MCF 10A (cell line): ENCODE results near the gene CACNG7. TPM values are rescaled to one million over a fixed set of nuclear protein-coding genes. Genes with fewer than 3 reads are reported as not detected.

Experiments
- BruUV-seq: library from RNA; stranded (reverse); fragments of 400-500 nt; replicated peaks from 2 replicates; lab custom pipeline; 2021; lab: Mats Ljungman, UMichigan
- CTCF ChIA-PET: fragments of 300-600 bp; sonication (Branson Sonifier 250); formaldehyde crosslinking; extraction: SDS; loops from one replicate; lab custom pipeline; 2021; ENCODE audit warnings: antibody characterized with exemption, inconsistent platforms; lab: Yijun Ruan, JAX
- POLR2A ChIA-PET: fragments of 300-600, 350-650 bp; sonication (Branson Sonifier 250); formaldehyde crosslinking; extraction: SDS; loops from one replicate; lab custom pipeline; 2020; ENCODE audit warnings: antibody characterized with exemption, inconsistent platforms; lab: Yijun Ruan, JAX
- DNase-seq: peaks from one replicate; pipeline ENCODE4 v3.0.0-alpha.2; 2018; ENCODE audit not compliant: unreplicated experiment
- H3K27ac Mint-ChIP-seq: one replicate; pipeline ENCODE4 v1.8.0; 2022; ENCODE audit warnings: mild to moderate bottlenecking, low read depth, mixed read lengths; ENCODE audit not compliant: unreplicated experiment
- H3K27me3 Mint-ChIP-seq: one replicate; pipeline ENCODE4 v1.8.0; 2022; ENCODE audit warnings: mixed read lengths; ENCODE audit not compliant: insufficient read depth, unreplicated experiment
- H3K36me3 Mint-ChIP-seq: one replicate; pipeline ENCODE4 v1.8.0; 2022; ENCODE audit warnings: mild to moderate bottlenecking, moderate library complexity, mixed read lengths; ENCODE audit not compliant: insufficient read depth, unreplicated experiment
- H3K4me1 Mint-ChIP-seq: one replicate; pipeline ENCODE4 v1.8.0; 2022; ENCODE audit warnings: mixed read lengths; ENCODE audit not compliant: insufficient read depth, unreplicated experiment
- H3K4me3 Mint-ChIP-seq: one replicate; pipeline ENCODE4 v1.8.0; 2022; ENCODE audit warnings: mild to moderate bottlenecking, moderate library complexity, mixed read lengths; ENCODE audit not compliant: unreplicated experiment
- H3K9me3 Mint-ChIP-seq: one replicate; pipeline ENCODE4 v1.8.0; 2022; ENCODE audit warnings: mixed read lengths; ENCODE audit not compliant: unreplicated experiment
- intact Hi-C: fragments of 100-400 bp; cut with micrococcal nuclease; formaldehyde crosslinking; loops from 2 replicates; pipeline ENCODE4 v1.14.1; 2022
- total RNA-seq: library from RNA; stranded (reverse); gene quantifications from 2 replicates; pipeline ENCODE4 v1.2.3, GENCODE V29; 2022
- TF ChIP-seq, protein P1 (sequence below): fragments of 200-600 bp; IDR thresholded peaks from one replicate; pipeline ENCODE4 v1.8.0; 2022; ENCODE audit warnings: antibody characterized with exemption, mild to moderate bottlenecking; ENCODE audit not compliant: unreplicated experiment

Gene CACNG7
- total RNA-seq, 1 experiment from 2014 or later, result not detected

GRCh38 chr19:53936029-53936428 is 27.0 kb downstream of the CACNG7 start:
- no TSS peak for BruUV-seq
- Mint-ChIP-seq H3K4me3 (no peak overlapping the region), H3K9me3 (no peaks in the 10 kb centered on the region), H3K4me1 (no peaks in the 10 kb centered on the region), H3K36me3 (no peaks in the 10 kb centered on the region), H3K27ac (no peak overlapping the region), H3K27me3 (no peaks in the 10 kb centered on the region)
- TF ChIP-seq, protein P1, sequence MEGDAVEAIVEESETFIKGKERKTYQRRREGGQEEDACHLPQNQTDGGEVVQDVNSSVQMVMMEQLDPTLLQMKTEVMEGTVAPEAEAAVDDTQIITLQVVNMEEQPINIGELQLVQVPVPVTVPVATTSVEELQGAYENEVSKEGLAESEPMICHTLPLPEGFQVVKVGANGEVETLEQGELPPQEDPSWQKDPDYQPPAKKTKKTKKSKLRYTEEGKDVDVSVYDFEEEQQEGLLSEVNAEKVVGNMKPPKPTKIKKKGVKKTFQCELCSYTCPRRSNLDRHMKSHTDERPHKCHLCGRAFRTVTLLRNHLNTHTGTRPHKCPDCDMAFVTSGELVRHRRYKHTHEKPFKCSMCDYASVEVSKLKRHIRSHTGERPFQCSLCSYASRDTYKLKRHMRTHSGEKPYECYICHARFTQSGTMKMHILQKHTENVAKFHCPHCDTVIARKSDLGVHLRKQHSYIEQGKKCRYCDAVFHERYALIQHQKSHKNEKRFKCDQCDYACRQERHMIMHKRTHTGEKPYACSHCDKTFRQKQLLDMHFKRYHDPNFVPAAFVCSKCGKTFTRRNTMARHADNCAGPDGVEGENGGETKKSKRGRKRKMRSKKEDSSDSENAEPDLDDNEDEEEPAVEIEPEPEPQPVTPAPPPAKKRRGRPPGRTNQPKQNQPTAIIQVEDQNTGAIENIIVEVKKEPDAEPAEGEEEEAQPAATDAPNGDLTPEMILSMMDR, result no peak
- ChIA-PET POLR2A (no interaction called here), CTCF (interaction anchor here (0.6 to 2.0 kb wide), 5 partner anchors 10 to 106 kb away, joined by 3 to 7 read pairs (median 4); no protein-coding TSS in a partner anchor)
- no peak for DNase-seq
- intact Hi-C loops, result no loop called here

DNA sequence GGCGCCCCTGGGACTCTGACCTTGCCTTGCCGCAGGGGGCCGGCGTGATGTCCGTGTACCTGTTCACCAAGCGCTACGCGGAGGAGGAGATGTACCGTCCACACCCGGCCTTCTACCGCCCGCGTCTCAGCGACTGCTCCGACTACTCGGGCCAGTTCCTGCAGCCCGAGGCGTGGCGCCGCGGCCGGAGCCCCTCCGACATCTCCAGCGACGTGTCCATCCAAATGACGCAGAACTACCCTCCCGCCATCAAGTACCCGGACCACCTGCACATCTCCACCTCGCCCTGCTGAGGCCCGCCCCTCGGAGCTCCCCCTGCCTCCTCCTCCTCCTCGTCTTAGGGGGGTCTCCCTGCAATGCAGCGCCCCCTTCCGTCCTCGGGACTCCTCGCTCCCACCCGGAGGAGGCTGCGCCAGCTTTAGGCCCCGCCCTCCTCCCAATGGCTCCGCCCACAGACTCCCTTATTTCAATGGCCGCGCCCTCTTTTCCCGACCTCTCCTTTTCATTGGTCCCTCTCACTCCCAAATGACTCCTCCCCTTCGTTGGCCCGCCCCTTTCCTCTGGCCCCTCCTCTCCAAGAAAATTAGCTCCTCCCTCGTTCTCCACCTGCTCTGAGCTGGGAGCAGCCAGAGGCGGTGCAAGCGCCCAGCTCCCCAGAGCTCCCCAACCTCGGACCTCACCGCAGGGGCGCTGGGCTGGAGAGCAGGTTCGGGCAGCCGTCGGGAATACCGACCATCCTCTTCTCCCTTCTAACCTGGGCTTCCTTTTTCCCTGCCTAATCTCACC is 33.1 kb downstream of the CACNG7 start:
- no peak overlapping the region for H3K4me3 Mint-ChIP-seq
- CTCF ChIA-PET, result no interaction called here
- no peaks in the 10 kb centered on the region for H3K27me3 Mint-ChIP-seq

DNA sequence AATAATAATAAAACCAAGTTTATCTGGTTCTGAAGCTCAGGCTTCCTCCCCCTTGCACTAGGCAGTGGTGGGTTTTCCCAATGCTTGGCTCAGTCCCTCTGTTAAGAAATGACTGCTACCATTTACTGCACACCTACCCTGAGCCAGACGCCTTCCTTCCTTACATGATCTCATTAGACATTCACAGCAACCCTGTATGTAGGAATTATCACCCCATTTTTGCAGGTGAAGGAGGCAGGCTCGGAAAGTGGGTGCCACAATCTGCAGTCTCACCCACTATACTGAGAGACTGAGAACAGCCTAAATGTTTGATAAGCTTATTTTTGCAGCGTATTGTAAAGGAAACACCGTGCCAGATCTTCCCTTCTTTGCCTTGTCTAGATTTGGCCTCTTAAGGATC is 35.3 kb downstream of the CACNG7 start:
- CTCF ChIA-PET, result interaction anchor here (0.7 to 0.8 kb wide), 3 partner anchors 9 to 477 kb away, joined by 3 read pairs; no protein-coding TSS in a partner anchor
- no peaks in the 10 kb centered on the region for H3K36me3 Mint-ChIP-seq
- no peak overlapping the region for H3K4me3 Mint-ChIP-seq
- POLR2A ChIA-PET, result interaction anchor here (0.6 to 1.0 kb wide), 2 partner anchors 11 to 74 kb away, joined by 3 read pairs; no protein-coding TSS in a partner anchor
- peaks cover 9% of the 10 kb centered on the region for H3K9me3 Mint-ChIP-seq
- H3K27ac Mint-ChIP-seq, result no peak overlapping the region
- H3K4me1 Mint-ChIP-seq, result no peaks in the 10 kb centered on the region
- TF ChIP-seq, protein P1, result no peak
- no peaks in the 10 kb centered on the region for H3K27me3 Mint-ChIP-seq
- intact Hi-C loops, result no loop called here
- BruUV-seq, result no TSS peak
- DNase-seq, result no peak

More for the DNA sequence above, 33.1 kb downstream of the CACNG7 start:
- DNase-seq, result no peak
- Mint-ChIP-seq H3K4me1 (no peaks in the 10 kb centered on the region), H3K9me3 (peaks cover 9% of the 10 kb centered on the region), H3K36me3 (no peaks in the 10 kb centered on the region), H3K27ac (no peak overlapping the region)
- POLR2A ChIA-PET, result no interaction called here
- intact Hi-C loops, result no loop called here
- TF ChIP-seq, protein P1, result no peak
- no TSS peak for BruUV-seq

DNA sequence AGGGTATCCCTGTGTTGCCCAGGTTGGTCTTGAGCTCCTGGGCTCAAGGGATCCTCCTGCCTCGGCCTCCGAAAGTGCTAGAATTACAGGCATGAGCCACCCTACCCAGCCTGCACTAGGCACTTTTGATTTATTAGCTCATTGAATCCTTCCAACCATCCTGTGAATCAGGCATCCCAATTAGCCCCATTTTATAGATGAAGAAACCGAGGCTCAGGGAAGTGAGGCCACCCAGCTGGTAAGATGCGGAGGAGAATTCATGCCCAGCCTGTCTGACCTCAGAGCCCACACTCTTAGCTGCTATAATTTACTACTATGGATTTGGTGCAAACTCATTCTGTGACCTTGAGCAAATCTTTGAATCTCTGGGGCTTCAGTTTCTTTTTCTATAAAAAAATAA is 35.9 kb downstream of the CACNG7 start:
- no peaks in the 10 kb centered on the region for H3K27me3 Mint-ChIP-seq
- DNase-seq, result no peak
- no peak overlapping the region for H3K27ac Mint-ChIP-seq
- TF ChIP-seq, protein P1, result no peak
- CTCF ChIA-PET, result interaction anchor here (0.7 to 0.8 kb wide), 2 partner anchors 38 to 476 kb away, joined by 3 read pairs; no protein-coding TSS in a partner anchor
- H3K4me3 Mint-ChIP-seq, result no peak overlapping the region
- intact Hi-C loops, result no loop called here
- H3K4me1 Mint-ChIP-seq, result no peaks in the 10 kb centered on the region
- no TSS peak for BruUV-seq
- POLR2A ChIA-PET, result interaction anchor here (1.0 kb wide), 1 partner anchor 11 kb away, joined by 3 read pairs; no protein-coding TSS in a partner anchor
- H3K9me3 Mint-ChIP-seq, result peaks cover 9% of the 10 kb centered on the region
- H3K36me3 Mint-ChIP-seq, result no peaks in the 10 kb centered on the region
